ENCODE results near the gene CRB1.
A peak's percentile ranks its signal among the peaks of the same experiment; 100 is the strongest.

The CRB1 gene

GRCh38 chr1:197351821-197352440 lies 83.9 kb downstream of the CRB1 start:
- DNase-seq: no peak

- no peak for DNase-seq
These were observed 87.4 kb downstream of the CRB1 start for GRCh38 chr1:197355248-197355995.

DNA sequence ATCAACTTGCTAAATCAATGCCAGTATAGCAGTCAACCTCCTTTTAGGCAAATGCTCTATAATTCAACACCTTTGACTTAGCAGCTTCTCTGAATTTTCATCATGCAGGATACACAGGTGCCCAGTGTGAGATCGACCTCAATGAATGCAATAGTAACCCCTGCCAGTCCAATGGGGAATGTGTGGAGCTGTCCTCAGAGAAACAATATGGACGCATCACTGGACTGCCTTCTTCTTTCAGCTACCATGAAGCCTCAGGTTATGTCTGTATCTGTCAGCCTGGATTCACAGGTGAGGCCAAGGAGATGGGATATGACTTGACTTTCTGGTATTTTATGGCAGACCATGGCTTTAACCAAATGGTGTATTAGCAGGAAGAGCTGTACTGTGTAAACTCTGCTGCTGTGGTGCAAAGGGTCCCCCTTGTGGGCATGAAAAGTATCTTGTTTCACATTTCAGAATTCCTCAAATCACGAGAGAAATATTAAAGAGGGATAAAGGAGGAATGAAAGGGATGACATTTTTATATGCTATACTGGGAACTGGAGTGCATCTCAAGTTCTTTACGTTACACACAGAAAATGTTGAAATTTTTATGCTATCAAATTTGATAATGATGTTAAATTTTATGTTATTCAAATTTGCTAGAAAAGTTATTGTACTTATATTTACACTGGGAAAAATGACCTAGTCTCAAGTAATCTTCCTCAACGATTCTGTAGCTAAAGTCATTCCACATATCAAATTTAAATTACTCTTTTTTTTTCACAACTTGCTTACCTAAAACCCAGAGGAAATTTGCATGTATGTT lies 88.9 kb downstream of the CRB1 start:
- peak; percentile 16 for DNase-seq

- DNase-seq: no peak
These were observed 90.9 kb downstream of the CRB1 start for GRCh38 chr1:197358959-197359358.

DNA sequence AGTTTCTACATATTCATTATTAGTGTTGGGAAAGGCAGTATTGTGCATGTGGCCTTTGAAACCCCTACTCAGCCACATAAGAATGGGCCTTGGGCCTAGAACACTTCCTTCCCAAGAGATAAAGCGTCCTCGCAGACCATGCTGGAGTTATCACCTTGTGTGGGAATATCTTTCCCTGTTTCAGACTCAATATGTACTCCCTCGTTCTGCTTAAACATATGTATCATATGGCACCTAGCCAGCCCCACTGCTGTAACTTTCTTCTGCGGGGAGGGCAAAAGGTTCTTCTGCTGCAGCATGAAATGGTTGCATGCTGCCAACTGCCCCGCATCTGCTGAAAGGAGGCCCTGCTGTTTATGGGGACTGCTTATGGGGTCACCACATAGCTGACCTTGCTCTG lies 92.0 kb downstream of the CRB1 start:
- DNase-seq: no peak

DNA sequence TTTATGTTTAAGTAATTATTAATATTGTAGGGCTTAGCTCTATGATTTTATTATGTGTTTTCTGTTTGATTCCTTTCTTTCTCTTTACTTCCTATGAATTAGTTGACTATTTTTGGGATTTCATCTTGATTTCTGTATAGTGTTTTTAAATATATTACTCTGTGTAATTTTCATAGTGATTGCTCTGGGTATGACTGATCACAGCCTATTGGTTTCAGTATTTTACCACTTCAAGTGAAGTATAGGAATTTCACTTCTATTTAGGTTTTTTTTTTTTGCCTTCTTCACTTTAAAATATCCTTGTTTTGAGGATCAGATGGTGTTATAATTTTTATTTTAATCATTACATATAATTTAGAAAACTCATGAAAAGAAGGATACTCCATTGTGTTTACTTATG lies 94.8 kb downstream of the CRB1 start:
- DNase-seq: no peak

DNA sequence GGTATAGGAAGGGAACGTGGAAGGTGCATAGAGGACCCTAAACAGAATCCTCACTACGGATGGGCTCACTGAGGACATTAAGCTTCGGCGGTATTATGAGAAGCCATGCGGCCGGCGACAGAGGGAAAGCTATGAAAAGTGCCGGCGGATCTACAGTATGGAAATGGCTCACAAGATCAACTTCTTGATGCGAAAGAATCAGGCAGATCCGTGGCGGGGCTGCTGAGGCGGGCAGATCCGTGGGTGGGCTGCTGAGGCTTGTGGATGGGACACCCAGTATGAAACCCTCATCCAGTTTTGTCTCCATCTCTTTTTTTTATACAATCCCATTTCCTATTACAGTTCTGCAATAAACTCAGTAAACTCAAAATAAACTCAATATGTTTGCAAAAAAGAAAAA lies 95.8 kb downstream of the CRB1 start:
- no peak for DNase-seq

DNA sequence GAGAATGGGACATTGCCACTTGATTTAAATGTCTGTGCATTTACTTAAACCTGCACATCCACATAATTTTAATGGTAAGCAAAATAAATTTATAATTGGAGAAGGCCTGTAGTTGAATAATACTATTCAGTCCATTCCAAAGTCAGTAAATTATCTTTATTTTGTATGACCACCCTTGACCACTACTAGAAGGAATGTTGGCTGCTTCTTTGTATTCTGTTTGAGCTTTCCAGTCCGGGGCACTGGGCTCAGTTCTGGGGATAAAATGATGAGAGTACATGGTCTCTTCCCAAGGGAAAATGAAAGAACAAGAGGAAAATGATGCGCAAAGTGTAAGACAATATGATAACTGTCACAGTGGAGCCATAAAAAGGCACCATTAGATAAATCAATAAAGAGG lies 98.9 kb downstream of the CRB1 start:
- no peak for DNase-seq

DNA sequence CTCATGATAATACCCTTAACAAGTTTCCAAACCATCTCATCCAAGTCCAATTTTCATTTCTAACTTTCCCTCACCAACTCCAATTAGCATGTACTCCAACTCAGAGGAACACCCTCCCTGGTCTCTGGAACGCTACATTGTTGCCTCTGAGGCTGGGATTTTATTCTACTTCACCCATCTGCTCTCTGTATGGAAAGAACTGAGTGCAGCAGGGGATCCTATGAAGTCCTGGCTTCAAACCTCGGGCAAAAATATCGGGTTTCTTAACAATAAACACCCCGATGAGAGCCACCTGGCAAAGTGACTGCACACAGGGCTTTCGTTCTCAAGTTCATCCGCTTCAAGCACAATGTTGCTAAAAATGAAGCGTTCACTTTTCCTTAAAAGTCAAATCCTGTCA lies 99.6 kb downstream of the CRB1 start:
- DNase-seq: no peak

DNA sequence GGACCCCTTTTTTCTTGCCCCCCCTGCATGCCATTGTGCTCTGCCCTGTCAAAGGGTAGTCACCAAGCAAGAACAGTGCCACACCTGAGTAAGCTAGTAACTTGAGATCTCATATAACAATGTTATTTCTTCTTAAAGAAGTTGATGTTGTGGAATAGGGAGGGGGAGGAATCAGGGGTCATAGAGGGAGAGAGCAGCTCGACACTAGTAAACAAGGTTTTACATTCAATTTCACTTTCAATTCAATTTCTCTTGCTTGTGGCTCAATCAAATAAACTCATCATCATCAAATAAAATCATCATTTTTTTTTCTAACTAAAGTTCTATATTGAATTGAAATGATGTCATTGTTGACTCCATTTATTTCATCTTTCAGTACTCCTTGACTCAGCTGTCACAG lies 106.4 kb downstream of the CRB1 start:
- DNase-seq: no peak

DNA sequence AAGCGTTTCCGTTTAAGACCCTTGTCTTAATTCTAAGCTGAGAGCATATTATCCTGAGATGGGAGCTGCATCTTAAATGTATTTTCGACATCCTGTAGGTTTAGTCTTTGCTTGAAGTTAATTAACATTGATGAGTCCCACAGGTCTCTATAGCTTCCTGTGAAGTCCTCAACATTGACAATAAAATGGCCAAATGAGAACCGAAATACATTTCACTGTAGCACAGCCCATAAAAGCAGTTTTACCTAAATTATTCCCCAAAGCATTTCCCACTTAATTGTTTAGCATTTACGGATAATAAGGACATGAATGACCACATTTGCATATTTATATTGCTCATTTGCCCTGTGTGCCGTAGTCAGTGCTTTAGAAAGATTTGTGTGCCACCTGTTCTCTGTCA lies 116.4 kb downstream of the CRB1 start:
- DNase-seq: no peak

GRCh38 chr1:197388801-197389200 lies 120.7 kb downstream of the CRB1 start:
- DNase-seq: no peak

DNA sequence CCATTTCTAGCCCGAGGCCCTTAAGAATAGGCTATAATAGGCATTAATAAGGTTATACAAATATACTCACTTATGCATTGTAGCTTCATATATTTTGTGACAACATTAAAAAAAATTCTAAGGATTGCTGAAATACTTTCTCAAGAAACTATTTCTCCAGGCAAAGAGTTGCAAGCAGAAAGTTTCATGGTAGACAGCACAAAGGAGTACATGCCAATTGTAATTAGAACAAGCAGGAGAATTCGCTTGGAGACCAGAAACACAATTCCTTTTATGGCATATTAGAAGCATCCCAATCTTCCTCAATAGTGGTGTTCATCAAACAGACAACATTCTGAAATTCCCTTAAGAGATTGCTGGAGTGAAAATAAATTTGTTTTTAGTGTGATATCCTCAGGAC lies 122.8 kb downstream of the CRB1 start:
- DNase-seq: no peak

DNA sequence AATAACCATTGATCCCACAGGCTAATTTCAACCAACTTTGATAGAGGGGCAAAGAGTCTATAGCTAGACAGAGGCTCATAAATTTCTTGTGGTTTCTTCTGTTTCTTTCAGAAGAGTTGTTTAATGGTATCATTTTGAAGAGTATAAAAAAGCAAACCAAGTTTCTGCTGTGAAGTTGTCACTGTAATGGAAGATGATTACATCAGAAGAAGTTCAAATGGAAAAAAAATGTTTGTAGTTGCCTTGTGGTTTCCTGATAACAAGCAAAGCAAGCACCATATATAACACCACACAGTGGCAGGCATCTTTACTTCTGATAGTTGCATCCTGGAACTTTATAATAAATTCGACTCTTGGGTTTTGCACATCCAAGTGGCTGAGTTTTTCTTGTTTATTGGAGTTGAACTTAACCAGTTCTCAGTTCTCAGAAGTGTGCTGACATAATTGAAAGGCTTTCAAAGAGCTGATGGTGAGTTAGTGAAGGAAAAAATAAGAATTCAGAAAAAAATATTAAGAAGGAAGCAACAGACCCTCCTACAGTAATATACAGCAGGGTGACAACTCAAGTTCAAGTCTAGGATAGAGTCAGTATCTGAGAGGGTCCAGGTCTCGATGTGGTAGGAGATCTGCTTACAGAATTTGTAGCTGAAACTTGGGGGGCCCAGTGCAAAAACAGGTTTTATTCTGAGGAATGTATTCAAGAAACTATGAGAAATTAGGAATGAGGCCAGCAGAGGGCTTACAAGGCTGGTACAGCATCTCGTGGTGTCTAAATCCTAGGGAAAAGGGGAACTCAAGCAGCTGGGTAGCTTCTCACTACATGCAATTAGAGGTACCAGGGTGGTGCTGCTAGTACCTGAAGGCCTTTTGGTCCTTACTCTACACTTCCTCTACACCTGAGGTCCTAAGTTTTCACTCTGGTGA lies 123.5 kb downstream of the CRB1 start:
- no peak for DNase-seq

DNA sequence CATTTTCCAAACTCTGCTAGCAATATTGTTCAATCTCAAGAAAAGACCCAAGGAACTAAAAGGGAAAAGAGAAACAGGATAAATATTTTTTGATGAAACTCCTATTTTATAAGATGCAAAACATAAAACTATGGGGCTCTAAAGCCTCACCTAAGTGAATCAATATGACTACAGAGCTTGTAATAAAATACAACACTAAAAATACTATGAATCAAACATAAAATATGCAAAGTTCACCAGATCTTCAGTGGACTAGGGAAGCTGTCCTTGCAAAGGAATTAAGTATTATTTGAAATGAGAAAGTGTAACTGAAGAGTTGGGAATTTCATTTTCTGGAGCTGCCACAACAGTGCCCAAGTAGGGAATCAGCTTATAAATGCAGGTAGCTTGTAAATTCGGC lies 124.5 kb downstream of the CRB1 start:
- DNase-seq: no peak

DNA sequence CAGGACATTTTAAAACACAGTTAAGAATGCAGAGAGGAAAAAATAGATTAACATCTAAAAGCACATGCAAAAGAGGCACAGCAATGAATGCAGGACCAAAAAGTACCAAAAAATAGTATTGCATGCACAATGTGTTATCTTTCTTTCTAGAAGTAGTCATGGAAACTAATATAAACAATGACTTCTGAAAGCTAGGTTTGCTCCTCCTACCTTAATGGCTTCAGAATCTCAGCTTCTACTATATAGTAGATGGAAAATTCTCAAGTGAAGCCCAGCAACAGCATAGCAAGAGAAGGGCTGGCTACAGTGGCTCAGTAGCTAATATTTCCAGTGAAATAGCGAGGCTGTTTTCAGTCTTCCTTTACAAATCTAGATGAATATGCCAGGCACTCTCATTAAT lies 125.1 kb downstream of the CRB1 start:
- no peak for DNase-seq

DNA sequence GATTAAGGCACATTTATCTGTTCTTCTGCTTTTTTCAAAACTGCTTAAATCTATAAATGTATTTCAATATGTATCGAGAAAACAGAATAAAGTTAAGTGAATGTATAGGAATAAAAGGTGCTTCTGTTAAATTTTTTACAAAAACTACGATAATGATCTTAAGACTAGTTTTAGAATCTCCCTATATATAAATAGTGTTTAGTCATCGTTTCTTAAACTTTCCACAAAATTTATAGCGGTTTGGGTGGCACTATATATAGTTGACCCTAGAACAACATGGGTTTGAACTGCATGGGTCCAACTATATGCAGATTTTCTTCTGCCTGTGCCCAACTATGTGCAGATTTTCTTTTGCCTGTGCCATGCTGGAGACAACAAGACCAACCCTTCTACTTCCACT lies 125.7 kb downstream of the CRB1 start:
- no peak for DNase-seq

GRCh38 chr1:197394831-197395608 lies 127.0 kb downstream of the CRB1 start:
- DNase-seq: no peak

GRCh38 chr1:197397895-197398294 lies 129.8 kb downstream of the CRB1 start:
- DNase-seq: no peak

DNA sequence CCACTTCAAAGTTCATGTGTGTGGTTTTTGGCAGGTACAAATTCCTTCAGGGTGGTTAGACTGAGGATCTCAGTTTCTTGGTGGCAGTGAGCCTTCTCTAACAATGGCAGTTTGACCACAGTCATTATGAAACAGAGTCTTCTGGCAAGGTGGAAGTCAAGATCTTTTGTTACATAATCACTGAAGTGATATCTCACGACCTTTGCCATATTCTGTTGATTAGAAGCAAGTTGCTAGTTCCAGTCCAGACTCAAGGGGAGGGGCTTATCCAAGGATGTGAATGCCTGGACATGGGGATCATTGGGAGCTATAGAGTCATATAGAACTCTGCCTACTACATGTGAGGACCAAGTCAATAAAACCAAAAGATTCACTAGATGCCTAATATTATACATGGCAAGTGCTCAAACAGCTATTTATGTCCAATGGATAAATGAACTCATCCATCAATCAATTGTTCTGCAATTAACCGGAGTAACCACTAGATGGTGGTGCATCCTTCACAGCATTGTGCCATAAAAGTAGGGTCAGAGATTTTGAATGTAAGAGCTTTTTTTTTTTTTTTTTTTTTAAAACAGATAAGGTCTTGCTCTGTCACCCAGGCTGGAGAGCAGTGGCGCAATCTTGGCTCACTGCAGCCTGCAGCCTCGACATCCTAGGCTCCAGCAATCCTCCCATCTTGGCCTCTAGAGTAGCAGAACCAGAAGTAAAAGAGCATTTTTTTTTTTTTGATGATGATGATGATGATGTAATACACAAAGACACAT lies 131.9 kb downstream of the CRB1 start:
- peak; percentile 48 for DNase-seq

GRCh38 chr1:197400522-197400902 lies 132.5 kb downstream of the CRB1 start:
- DNase-seq: no peak

All from activated CD4-positive, alpha-beta T cell treated with anti-CD3 and anti-CD28 coated beads, Interleukin-2, Interleukin-6, amounts not matched to agents 100 ng/mL and 50 ng/mL, durations not matched to agents 16 hours and 8 hours (primary cell).